Raji (cell line): ENCODE data around the gene ZFP1.

ENCODE experiments used
- POLR2A ChIP-seq: IDR thresholded peaks from 2 replicates; pipeline ENCODE4 v1.6.1; 2011; ENCODE audit warnings: low read depth, low read length, control low read depth; ENCODE audit not compliant: insufficient read depth

ZFP1 gene

GRCh38 chr16:75181630-75182029 is 33.3 kb downstream of the ZFP1 start:
- no peak for TF ChIP-seq POLR2A

- TF ChIP-seq POLR2A: no peak
These were observed 40.6 kb downstream of the ZFP1 start for GRCh38 chr16:75188832-75189477.

GRCh38 chr16:75189638-75190245 is 41.4 kb downstream of the ZFP1 start:
- no peak for TF ChIP-seq POLR2A

- no peak for TF ChIP-seq POLR2A
These were observed 44.4 kb downstream of the ZFP1 start for GRCh38 chr16:75192606-75193264.

- TF ChIP-seq POLR2A: no peak
These were observed 44.9 kb downstream of the ZFP1 start for GRCh38 chr16:75193265-75193650.

- TF ChIP-seq POLR2A: no peak
These were observed 45.6 kb downstream of the ZFP1 start for GRCh38 chr16:75193730-75194444.

- no peak for TF ChIP-seq POLR2A
These were observed 47.8 kb downstream of the ZFP1 start for GRCh38 chr16:75195811-75196790.

GRCh38 chr16:75196836-75197235 is 48.5 kb downstream of the ZFP1 start:
- TF ChIP-seq POLR2A: no peak

GRCh38 chr16:75197522-75198134 is 49.3 kb downstream of the ZFP1 start:
- no peak for TF ChIP-seq POLR2A

- no peak for TF ChIP-seq POLR2A
These were observed 49.8 kb downstream of the ZFP1 start for GRCh38 chr16:75198135-75198600.

- TF ChIP-seq POLR2A: no peak
These were observed 53.8 kb downstream of the ZFP1 start for GRCh38 chr16:75202069-75202590.

GRCh38 chr16:75203096-75203495 is 54.8 kb downstream of the ZFP1 start:
- no peak for TF ChIP-seq POLR2A

GRCh38 chr16:75203667-75204409 is 55.5 kb downstream of the ZFP1 start:
- TF ChIP-seq POLR2A: no peak
